ENCODE measurements around the gene ARHGAP18.

DNA sequence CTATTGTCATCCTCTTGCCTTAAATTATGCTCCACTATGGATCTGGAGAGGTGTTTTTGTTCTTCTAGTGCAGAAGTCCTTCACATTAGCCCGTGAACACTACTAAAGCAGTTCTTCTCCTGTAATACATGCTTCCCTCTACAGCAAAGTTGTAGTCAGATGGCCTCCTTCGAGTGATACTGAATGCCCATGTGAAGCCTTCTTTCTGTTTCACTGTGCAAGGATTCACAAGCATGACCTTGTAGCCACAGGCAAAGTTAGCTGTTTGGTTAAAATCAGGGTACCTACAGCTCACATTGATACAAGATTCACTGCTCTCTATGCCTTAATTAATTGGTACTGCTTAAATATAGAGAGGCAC lies 47.6 kb downstream of the ARHGAP18 start:
- TF ChIP-seq, protein P1, sequence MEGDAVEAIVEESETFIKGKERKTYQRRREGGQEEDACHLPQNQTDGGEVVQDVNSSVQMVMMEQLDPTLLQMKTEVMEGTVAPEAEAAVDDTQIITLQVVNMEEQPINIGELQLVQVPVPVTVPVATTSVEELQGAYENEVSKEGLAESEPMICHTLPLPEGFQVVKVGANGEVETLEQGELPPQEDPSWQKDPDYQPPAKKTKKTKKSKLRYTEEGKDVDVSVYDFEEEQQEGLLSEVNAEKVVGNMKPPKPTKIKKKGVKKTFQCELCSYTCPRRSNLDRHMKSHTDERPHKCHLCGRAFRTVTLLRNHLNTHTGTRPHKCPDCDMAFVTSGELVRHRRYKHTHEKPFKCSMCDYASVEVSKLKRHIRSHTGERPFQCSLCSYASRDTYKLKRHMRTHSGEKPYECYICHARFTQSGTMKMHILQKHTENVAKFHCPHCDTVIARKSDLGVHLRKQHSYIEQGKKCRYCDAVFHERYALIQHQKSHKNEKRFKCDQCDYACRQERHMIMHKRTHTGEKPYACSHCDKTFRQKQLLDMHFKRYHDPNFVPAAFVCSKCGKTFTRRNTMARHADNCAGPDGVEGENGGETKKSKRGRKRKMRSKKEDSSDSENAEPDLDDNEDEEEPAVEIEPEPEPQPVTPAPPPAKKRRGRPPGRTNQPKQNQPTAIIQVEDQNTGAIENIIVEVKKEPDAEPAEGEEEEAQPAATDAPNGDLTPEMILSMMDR (conservative IDR thresholded peaks at IDR 0.05; ENCODE audit: low read length): no peak
- no peak for TF ChIP-seq EZH2phosphoT487 (IDR thresholded peaks at IDR 0.05; ENCODE audit: borderline replicate concordance)
